ENCODE results near the gene SPATS2L.

- TF ChIP-seq EP300 (IDR thresholded peaks at IDR 0.05; ENCODE audit: borderline replicate concordance in 1 of 2, low read depth in 1 of 2, low read length in 1 of 2) (no peak), CTCF (IDR thresholded peaks at IDR 0.05) (no peak), REST (IDR thresholded peaks at IDR 0.05; ENCODE audit: low read depth, low read length) (no peak), FOXM1 (IDR thresholded peaks at IDR 0.05; ENCODE audit: low read depth) (no peak), RFX5 (IDR thresholded peaks at IDR 0.05; ENCODE audit: low read length) (no peak), SMC3 (IDR thresholded peaks at IDR 0.05; ENCODE audit: low read depth, low read length) (no peak), POLR2AphosphoS5 (IDR thresholded peaks at IDR 0.05; ENCODE audit: low read depth, low read length) (no peak), CHD2 (IDR thresholded peaks at IDR 0.05; ENCODE audit: low read length, partially characterized antibody) (no peak)
- TF ChIP-seq, protein P1, sequence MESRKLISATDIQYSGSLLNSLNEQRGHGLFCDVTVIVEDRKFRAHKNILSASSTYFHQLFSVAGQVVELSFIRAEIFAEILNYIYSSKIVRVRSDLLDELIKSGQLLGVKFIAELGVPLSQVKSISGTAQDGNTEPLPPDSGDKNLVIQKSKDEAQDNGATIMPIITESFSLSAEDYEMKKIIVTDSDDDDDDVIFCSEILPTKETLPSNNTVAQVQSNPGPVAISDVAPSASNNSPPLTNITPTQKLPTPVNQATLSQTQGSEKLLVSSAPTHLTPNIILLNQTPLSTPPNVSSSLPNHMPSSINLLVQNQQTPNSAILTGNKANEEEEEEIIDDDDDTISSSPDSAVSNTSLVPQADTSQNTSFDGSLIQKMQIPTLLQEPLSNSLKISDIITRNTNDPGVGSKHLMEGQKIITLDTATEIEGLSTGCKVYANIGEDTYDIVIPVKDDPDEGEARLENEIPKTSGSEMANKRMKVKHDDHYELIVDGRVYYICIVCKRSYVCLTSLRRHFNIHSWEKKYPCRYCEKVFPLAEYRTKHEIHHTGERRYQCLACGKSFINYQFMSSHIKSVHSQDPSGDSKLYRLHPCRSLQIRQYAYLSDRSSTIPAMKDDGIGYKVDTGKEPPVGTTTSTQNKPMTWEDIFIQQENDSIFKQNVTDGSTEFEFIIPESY (IDR thresholded peaks at IDR 0.05; ENCODE audit: borderline replicate concordance, low read depth) = no peak
Observed at GRCh38 chr2:200318940-200319435, 12.5 kb downstream of the SPATS2L start.
